Measurements from ENCODE around the gene DPYSL4. TPM values are rescaled to one million over a fixed set of nuclear protein-coding genes. Genes with fewer than 3 reads are reported as not detected.

The DPYSL4 gene
- polyA plus RNA-seq, 4 donors, result 13.6 to 19.4 (median 18.8) TPM

DNA sequence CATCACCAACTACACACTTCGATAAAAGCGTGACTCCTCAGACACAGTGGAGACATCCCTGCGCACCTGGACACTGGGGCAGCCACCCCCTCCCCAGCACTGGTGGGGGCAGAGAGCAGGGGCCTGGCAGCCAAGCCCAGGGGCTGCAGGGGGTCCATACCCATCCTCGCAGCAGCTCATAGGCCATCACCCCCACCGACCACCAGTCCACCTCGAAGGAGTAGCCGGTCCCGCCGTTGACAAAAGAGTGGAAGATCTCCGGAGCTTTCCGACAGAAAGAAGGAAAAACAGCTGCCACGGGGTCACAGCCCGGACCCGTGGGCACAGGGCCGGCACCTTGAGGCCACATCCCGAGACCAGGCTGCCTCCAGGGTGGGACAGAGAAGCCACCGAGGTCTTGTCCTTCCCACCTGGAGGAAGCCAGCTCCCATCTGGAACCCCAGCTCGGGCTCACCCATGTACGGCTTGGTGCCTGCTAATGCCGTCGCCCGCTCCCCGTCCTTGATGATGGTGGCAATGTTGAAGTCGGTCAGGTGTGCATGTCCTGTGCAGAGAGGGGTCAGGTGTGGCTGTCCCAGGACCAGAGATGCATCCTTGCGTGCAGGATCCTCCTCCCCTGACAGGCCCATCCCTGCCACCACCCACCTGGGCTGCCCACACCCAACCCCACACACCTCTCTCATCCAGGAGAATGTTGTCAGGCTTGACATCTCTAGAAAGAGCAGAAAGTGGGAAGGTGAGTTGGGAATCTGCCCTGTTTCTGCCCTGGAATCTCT is 38.5 kb downstream of the DPYSL4 start:
- DNase-seq (ENCODE audit: low read depth in 4 of 4, low spot score in 3 of 4), result no peak

DNA sequence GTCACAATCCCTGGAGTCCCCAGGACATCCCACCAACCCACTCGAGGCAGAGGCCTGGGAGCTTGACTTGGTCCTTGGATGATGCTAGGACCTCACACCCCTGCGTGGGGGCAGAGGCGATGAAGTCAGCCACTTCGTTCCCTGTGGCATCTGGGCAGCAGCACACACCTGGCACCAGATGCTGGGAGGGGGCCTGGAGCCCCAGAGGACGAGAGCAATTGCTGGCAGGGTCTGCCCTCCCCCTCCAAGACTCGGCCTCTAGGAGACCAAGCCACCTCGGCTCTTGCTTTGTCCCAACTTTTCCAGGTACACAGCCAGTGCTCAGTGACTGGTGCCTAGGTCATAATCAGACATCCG is 39.1 kb downstream of the DPYSL4 start:
- DNase-seq (ENCODE audit: low read depth in 4 of 4, low spot score in 3 of 4), result no peak

DNA sequence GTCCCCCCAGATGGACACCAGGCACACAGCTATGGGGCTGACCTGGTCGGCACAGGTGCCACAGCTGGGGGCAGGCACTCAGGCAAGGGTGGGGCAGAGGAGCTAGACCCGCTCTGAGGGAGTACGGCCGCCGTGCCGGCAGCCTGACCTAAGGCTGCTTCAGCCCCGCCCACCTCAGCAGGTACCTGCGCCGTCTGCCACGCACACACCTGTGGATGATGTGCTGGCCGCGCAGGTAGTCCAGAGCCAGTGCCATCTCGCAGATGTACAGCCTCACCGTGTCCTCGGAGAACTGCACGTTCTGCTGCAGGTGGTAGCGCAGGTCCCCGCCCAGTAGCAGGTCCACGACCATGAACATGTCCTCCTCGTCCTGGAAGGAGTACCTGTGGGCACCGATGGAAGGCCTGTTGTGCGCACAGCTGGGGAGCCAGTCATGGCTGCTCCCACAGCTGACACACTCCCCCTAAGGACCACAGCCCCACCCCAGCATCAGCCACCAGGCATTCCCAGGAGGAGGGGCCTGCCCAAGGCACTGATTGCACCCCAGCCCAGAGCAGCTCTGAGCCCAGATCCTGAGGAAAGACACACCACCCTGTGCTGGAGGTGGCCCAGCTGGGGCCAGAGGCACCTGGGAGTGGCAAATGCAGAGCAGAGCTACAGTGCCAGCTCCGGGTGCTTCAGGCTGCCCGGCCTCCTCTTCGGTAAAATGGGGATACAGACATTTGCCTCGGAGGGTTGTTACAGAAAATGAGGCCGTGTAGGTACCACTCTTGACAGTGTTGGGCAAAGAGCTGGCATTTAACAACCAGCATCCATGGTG is 40.0 kb downstream of the DPYSL4 start:
- DNase-seq (ENCODE audit: low read depth in 4 of 4, low spot score in 3 of 4), result no peak

DNA sequence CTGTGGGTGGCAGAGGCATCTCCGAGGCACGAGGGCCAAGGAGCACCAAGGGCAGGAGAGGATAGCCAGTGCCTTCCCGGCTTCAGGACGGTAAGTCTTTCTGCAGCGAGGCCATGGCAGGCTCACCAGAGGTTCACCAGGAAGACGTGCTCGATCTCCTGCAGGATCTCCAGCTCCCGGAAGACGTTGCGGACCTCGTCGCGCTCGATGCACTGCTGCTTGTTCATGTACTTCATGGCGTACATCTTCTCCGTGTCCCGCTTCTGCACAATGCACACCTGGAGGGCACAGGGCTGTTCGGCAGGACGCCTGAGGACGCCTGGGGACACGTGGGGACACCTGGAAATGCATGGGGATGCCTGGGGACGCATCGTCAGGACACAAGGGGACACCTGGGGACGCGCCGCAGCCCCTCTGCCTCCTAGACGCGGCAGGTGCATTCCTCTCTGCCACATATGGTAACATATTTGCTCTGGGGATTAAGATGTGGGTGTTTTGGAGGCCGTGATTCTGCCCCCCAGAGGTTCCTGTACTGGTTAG is 41.2 kb downstream of the DPYSL4 start:
- DNase-seq (ENCODE audit: low read depth in 4 of 4, low spot score in 3 of 4), result no peak

DNA sequence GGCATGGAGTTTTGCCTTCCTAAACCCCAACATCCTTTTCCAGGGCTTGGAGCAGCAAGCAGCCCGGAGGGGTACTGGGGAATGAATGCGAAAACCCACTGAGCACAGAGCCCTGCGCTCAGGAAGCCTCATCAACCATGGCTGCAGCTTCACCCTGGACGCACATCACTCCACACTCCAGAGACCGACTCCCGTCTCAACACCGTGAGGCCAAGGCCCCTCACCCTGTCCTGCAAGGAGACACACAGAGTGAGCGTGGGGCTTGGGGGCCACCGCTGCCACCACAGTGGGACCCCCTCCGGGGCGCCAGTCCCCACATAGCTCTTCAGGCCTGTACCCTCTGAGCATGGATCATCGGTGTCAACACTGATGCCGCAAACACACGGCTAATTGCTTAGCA is 41.9 kb downstream of the DPYSL4 start:
- no peak for DNase-seq (ENCODE audit: low read depth in 4 of 4, low spot score in 3 of 4)

DNA sequence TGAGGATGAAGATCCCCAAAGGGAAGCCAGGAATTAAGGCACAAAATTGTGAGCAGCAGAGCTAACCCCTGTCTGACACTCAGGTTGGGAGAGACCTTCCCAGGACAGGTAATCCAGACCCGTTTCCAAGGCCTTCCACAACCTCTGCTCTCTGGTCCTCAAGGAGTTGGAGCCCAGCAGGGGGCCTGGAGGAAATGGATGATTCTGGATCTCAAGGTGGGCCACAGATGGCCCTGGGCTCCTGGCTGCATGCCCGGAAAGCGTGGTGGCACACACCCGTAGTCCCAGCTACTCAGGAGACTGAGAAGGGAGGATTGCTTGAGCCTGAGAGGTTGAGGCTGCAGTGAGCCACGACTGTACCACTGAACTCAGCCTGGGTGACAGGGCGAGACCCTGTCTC is 42.3 kb downstream of the DPYSL4 start:
- no peak for DNase-seq (ENCODE audit: low read depth in 4 of 4, low spot score in 3 of 4)

DNA sequence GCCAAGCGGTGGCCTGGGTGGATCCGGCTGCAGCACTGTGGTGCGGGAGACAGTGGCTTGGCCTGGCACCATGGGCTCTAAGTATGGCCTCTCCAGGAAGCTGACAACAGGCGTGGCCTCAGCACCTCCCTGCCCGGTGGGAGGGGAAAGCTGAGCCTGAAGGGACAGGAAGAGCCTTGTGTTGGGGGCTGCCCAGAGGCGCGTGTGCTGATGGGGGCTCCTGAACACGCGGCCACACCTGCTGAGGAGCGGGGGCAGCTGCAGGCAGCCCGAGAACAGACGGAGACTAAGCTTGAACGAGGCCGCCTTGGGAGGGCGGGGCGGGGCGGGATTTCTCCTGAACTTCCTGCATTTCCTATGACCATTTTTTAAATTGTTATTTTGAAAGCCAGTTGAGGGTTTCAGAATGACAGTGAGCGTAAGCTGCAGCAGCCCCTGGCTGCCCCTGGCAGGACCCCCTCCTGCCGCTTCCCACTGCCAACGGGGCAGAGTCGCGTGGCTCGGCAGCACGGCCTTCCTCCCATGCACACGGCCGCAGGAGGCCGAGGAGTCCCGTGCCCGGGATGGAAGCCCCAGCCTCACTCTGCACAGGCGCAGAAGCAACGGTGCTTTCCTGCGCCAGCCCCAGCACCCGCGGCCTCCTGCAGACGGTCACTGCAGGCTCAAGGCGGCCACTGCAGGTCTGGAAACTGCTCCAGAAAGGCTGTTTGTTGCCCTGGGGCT is 43.2 kb downstream of the DPYSL4 start:
- DNase-seq (ENCODE audit: low read depth in 4 of 4, low spot score in 3 of 4), result no peak

DNA sequence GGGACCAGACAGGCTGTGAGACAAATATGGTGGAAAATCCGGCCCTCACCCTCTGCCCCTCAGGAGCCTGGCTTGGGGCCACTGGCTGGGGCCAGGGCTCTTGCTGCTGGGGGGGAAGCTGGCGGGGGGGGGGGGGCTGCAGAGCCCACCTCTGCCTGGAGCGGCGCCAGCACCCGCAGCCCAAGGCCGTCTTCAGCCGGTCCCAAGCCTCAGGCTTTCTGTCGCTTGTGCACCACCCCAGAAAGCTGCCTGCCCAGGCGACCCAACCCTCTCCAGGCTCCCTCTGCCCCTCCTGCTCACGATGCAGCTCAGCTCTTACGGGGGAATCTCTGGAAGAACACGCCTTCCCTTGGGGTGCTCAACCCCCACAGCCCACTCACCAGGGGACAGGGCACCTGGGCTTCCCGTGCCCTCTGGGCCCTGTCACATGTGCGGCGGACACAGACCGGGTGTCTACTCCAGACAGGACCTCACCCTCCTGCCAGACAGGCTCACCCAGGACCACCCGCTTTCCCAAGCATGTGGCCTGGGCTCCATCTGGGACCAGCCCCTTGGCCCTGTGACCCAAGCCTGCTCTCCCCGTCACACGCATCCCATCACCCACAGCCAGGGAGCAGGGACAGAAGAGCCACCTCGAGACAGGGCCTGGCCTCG is 43.9 kb downstream of the DPYSL4 start:
- DNase-seq (ENCODE audit: low read depth in 4 of 4, low spot score in 3 of 4), result no peak

DNA sequence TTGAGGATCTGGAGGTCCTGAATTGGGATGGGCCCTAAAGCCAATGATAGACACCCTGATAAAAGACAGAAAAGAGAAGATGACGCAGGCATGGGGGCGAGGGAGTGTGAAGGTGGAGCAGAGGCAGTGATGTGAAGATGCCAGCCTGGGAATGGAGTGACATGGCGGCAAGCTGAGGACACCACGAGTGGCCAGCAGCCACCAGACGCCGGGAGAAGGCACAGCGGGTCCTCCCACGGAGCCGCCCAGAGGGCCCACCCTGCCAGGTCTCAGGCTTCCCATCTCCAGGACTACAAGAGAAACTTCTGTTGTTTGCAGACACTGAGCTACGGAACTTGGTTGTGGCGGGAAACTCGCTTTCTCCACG is 44.9 kb downstream of the DPYSL4 start:
- DNase-seq (ENCODE audit: low read depth in 4 of 4, low spot score in 3 of 4), result no peak

DNA sequence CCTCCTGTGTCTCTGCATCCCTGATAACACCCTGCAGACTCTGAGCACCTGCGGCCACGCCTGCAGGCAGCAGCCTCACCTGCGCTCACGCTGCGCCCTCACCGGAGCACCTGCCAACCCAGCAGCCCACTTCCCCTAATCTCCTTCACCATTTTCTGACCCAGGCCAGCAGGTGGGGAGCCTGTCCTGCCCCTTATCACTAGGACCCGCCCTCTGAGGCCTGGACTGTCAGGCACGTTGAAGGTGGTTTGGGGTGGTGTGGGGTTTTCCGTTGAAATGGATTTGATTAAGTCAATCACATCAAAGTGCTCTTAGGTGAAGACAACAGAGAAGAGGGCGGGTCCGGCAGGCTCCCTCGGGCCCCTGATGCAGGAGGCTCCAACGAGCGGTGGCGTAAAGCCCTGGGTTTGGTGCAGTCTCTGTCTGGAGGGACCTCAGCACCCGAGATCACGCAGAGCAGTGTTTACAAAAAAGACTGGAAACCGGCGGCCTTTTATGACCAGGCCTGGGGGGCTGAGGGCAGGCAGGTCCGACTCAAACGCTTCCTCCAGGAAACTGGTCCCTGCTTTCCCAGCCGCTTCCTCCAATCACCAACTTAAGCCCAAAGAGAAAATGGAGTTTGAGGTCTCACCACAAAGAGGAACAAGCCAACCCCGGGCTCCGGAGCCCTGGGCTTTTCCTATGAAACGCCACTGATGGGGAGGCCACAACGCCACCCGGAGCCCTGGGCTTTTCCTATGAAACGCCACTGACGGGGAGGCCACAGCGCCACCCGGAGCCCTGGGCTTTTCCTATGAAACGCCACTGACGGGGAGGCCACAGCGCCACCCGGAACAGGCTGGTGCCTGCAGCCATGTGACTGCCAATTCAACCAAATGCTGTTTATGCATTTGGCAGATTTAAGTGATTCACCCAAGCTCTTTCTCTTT is 45.5 kb downstream of the DPYSL4 start:
- no peak for DNase-seq (ENCODE audit: low read depth in 4 of 4, low spot score in 3 of 4)

DNA sequence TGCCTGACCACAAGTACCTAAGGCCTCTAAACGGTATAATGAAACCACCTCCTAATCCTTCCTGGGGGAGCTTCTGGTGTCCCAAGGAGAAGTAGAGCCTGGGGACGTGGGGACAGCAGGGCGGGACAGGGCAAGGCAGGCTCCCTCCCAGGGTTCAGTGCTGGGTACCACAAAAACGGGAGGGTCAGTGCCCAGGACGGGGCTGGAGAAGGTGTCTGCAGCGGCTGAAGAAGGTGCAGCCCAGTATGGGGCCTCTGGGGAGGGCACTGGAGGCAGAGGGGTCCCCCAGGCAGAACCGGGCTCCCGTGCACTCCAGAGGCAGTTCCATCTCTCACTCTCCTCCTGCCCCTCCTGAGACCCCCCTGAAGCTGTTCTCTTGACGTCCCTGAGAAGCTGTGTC is 46.2 kb downstream of the DPYSL4 start:
- no peak for DNase-seq (ENCODE audit: low read depth in 4 of 4, low spot score in 3 of 4)

DNA sequence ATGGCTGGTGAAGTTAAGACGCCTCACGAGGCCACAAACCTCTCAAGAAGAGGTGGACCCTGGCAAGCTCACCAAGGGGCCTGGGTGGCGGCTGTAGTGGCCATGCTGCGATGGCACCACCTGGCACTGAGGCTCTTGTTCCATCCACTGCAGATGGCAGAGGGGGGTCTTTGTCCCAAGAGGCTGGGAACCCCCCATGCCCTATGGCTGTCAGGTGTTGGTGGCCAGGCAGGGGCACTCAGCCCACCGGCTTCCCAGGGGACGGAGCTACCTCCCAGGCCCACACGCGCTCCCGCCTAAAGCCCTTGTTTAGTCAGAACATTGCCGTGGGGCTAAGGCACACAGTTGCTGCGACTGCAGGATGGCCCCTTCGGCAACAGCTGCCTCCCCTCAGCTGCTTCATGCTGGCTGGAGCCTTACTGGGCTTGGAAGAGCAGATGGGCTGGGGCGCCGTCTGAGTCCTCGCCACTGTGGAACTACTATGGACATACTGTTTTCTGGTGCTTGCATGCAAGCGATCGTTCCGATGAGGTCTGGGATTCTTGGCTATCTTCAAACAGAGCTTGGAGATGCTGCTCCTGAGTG is 46.8 kb downstream of the DPYSL4 start:
- DNase-seq (ENCODE audit: low read depth in 4 of 4, low spot score in 3 of 4), result no peak

DNA sequence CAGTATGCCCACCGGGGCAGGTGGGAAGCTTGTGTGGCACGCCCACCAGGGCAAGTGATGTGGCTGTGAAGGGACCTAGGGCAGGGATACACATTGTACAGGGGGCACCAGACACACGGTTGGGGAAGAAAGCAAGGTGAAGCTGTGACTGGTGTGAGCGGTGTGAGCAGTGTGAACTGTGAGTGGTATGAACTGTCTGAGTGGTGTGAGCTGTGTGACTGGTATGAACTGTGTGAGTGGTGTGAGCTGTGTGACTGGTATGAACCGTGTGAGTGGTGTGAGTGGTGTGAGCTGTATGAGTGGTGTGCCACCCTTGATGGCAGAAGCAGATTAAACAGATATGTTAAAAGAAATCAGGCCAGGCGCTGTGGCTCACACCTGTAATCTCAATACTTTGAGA is 48.1 kb downstream of the DPYSL4 start:
- DNase-seq (ENCODE audit: low read depth in 4 of 4, low spot score in 3 of 4), result no peak

DNA sequence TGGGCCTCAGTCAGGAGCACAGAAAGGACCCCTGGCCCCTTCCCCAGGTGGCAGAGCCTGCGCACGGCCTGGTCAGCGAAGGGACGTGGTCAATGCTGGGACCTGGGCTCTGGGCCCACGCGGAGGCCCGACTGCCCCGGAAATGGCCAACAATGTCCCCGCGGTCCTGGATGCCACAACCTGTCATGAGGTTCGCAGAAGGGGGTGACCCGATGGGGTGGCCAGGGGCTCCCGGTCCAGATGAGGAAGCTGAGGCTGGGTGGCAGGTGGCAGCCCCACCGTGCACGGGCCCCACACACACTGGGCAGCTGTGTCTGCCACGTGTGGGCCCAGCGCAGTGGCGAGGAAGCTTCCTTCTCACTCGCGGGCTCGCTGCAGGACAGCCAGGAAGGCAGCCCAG is 49.4 kb downstream of the DPYSL4 start:
- no peak for DNase-seq (ENCODE audit: low read depth in 4 of 4, low spot score in 3 of 4)

DNA sequence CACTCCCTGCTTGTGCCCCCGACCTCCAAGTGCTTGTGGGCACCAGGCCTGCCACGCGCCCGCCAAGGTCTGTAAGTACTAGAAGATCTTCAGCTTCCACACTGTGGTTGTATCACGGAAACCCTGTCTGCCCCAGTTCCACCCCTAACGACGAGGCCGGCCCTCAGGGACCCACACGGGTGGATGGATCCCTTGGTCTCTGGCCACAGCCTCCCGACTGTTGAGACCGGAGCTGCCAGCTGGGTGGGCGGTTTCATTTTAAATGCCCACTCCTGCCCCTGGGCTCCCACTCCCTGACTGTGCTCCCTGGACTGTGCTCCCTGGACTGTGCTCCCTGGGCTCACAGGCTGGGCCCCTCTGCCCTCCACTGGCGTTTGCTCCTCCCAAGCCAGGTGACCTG is 50.1 kb downstream of the DPYSL4 start:
- DNase-seq (ENCODE audit: low read depth in 4 of 4, low spot score in 3 of 4), result no peak

DNA sequence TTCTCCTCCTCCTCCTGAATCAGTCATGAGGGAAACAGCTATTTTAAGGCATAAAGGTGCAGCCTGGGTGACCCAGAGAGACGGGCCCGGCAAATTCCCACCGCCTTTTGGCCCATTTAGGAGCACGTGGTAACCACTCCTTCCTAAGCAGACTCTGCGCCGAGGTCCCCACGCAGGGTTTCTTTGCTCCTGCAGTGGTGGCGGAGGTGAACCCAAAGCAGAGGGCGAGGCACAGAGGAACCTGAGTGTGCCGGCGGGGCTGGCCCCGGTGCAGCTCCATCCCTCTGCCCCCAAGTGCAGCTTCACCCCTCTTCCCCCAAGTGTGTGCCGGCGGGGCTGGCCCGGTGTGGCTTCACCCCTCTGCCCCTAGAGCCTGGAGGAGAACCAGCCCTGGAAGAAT is 50.6 kb downstream of the DPYSL4 start:
- DNase-seq (ENCODE audit: low read depth in 4 of 4, low spot score in 3 of 4), result no peak

DNA sequence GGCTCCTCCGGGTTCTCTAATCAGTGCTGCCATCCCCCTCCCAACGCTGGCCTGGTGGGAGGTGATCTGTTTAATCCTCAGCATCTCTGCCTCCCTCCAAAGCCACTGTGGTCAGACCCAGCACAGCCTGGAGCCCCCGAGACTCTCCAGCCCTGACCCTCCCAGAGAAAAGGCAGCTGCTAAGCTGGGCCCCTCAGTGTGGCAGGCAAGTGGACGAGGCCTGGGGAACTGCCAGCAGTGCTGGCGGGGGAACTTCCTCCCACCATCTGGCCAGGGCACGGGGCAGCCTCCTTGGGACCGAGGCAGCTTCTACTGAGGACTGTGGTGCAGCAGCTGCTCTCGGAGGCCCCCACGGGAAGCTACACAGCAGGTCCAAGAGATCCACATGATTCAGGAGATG is 51.1 kb downstream of the DPYSL4 start:
- no peak for DNase-seq (ENCODE audit: low read depth in 4 of 4, low spot score in 3 of 4)

DNA sequence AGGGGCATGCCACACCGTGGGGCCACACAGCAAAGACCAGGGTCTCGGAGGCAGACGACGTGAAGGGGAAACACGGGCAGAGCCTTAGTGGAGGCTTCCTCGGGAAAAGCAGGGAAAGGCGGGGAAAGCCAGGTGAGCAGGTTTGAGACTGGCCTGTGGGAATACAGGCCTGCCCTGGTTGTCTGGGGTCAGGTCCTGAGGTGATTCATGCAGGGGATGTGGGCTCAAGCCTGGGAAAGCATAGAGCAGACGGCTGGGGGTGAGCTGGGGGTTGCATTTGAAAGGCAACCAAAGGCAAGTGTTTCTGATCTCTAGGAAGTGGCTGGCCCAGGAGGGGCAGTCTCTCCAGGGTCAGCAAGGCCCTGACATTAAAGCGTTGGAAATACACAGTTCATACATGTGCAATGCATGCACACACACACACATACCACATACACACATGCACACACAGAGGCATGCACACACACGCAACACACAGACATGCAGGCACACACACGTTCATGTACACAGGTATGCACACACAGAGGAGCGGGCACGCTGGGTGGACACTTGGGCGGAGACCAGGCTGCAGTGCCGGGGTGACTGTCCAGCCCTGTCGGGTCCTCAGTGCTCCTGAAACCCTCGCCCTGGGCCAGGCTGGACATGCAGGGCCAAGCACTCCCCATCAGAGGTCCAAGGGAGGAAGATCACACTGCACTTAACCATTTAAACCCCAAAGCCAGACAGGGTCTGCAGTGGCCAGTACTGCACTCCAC is 51.8 kb downstream of the DPYSL4 start:
- DNase-seq (ENCODE audit: low read depth in 4 of 4, low spot score in 3 of 4), result no peak

Measured in left renal pelvis (tissue), 4 donors.